NCI-H524 treated with DMSO at 0.1 percent for 48 hours (cell line): ENCODE data around the gene PRAMEF8.
"Not testable (repeated sequence)": the region's sequence is repeated elsewhere in the genome, so short reads cannot be mapped to it uniquely, and the experiment has no call there.

Experiments
- DNase-seq: peaks from one replicate; lab custom pipeline; 2025; lab: John Stamatoyannopoulos, UW

The PRAMEF8 gene

GRCh38 chr1:13285037-13285436 lies at the start of gene PRAMEF8:
TSS of gene PRAMEF8 (minus strand) at chr1:13285137. CDS start at chr1:13284091, 1,046 bp downstream.
- not testable (repeated sequence) for DNase-seq

GRCh38 chr1:13315281-13315680 lies 30.3 kb upstream of the PRAMEF8 start, which contains the start of gene PRAMEF15:
TSS of gene PRAMEF15 (plus strand) at chr1:13315581. CDS start at chr1:13318408, 2,827 bp downstream.
- not testable (repeated sequence) for DNase-seq

GRCh38 chr1:13303239-13303638 lies 18.3 kb upstream of the PRAMEF8 start, which contains the start of gene PRAMEF33:
TSS of gene PRAMEF33 (plus strand) at chr1:13303539. CDS start at chr1:13305955, 2,416 bp downstream.
- DNase-seq: not testable (repeated sequence)

DNA sequence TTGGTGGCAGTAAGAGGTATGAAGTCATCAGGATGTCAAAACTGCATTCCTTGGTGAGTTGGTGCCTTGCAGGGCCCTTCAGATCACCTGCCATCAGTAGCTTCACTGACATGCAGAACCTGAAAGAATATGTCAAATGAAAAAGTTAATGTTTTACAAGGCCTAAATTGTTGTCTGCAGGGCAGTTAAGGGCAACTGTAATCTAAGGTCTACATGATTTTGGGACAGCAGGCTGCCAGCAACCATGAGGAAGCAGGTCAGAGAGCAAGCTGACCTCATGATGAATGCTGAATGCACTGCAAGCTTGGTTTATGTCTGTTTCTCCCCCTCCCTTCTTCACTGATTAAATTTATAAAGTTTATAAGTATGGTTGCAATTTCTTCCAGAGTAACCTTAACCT lies 17.3 kb upstream of the PRAMEF8 start:
- not testable (repeated sequence) for DNase-seq

DNA sequence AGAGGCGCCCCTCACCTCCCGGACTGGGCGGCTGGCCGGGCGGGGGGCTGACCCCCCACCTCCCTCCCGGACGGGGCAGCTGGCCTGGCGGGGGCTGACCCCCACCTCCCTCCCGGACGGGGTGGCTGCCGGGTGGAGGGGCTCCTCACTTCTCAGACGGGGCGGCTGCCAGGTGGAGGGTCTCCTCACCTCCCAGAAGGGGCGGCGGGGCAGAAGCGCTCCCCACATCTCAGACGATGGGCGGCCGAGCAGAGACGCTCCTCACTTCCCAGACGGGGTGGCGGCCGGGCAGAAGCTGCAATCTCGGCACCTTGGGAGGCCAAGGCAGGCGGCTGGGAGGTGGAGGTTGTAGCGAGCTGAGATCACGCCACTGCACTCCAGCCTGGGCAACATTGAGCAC lies 13.8 kb upstream of the PRAMEF8 start:
- not testable (repeated sequence) for DNase-seq

DNA sequence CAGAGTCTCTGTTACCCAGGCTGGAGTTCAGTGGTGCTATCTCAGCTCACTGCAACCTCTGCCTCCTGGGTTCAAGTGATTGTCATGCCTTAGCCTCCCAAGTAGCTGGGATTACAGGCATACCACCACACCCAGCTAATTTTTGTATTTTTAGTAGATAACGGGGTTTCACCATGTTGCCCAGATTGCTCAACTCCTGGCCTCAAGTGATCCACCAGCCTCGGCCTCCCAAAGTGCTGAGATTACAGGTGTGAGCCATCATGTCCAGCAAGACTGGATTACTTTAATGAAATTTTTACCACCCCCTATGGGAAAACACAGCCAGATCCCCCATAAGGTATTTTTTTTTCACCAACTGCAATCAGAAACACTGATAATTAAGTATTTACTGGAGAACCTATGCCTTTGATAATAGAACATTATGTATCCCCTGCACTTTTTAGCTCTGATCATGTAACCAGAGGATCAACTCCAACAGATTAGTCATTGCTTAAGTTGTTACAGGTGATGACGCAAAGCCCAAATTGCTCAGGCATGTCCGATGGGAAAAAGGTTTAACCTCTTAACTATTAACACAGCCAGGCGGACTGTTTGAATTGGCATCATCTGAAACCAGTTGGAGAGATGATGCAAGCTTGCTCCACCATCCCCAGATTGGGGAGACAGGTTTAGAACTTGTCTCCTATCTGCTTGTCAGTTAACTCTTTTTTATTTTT lies 12.4 kb upstream of the PRAMEF8 start:
- DNase-seq: not testable (repeated sequence)

GRCh38 chr1:13289030-13289429 lies 4.1 kb upstream of the PRAMEF8 start:
- not testable (repeated sequence) for DNase-seq

- DNase-seq: not testable (repeated sequence)
Measured at GRCh38 chr1:13279617-13280016, 5.3 kb downstream of the PRAMEF8 start.

GRCh38 chr1:13277016-13277415 lies 7.9 kb downstream of the PRAMEF8 start:
- DNase-seq: not testable (repeated sequence)

GRCh38 chr1:13265124-13265523 lies 19.8 kb downstream of the PRAMEF8 start:
- DNase-seq: not testable (repeated sequence)

- DNase-seq: not testable (repeated sequence)
Measured at GRCh38 chr1:13253898-13254297, 31.0 kb downstream of the PRAMEF8 start, which contains the start of gene PRAMEF5. TSS of gene PRAMEF5 (plus strand) at chr1:13254198. CDS start at chr1:13259269, 5,071 bp downstream.

DNA sequence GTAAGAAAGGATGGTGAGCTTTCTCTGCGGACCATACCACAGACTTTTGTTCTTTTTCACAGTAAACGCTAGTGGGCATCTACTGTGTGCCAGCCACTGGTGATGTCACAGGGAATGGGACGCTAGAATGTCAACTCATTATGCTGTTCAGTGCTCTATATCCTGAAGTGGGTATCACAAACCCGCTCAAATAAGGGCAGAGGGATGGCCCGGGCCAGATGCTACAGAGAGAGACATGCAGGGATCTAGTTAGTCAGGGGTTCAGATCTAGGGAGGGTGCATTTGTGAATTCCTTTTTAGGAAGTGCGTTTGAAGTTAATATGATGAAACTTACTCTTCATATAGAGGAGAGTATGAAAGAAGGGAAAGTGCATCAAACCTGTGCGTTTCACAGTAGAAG lies 37.8 kb downstream of the PRAMEF8 start:
- DNase-seq: not testable (repeated sequence)

GRCh38 chr1:13246554-13246871 lies 38.4 kb downstream of the PRAMEF8 start:
- not testable (repeated sequence) for DNase-seq

- not testable (repeated sequence) for DNase-seq
Measured at GRCh38 chr1:13245841-13246553, 38.9 kb downstream of the PRAMEF8 start.

- DNase-seq: not testable (repeated sequence)
Measured at GRCh38 chr1:13243536-13244263, 41.2 kb downstream of the PRAMEF8 start.

DNA sequence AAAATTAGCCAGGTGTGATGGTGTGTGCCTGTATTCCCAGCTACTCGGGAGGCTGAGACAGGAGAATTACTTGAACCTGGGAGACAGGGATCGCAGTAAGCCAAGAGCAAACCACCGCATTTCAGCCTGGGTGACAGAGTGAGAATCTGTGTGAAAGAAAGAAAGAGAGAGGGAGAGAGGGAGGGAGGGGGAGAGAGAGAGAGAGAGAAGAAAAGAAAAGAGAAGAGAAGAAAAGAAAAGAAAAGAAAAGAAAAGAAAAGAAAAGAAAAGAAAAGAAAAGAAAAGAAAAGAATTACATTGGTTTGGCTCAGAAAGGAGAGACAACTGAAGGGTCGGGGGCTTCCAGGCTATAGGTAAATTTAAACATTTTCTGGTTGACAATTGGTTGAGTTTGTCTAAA lies 45.3 kb downstream of the PRAMEF8 start:
- not testable (repeated sequence) for DNase-seq

GRCh38 chr1:13237572-13237971 lies 47.4 kb downstream of the PRAMEF8 start:
- not testable (repeated sequence) for DNase-seq

DNA sequence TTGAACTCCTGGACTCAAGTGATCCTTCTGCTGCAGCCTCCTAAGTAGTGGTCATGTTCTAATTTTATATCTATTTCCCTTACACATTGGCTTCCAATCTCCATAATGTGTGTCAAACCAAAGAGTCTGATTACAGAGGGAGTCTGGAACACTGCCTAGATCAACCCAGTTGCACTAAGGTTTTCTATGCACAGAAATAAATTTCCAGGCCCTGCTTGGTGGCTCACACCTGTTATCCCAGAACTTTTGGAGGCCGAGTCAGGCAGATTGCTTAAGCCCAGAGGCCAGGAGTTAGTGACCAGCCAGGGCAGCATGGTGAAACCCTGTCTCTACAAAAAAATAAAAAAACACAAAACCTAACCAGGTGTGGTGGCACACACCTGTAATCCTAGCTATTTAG lies 50.9 kb downstream of the PRAMEF8 start:
- DNase-seq: not testable (repeated sequence)

GRCh38 chr1:13232056-13232455 lies 52.9 kb downstream of the PRAMEF8 start:
- not testable (repeated sequence) for DNase-seq
